ENCODE results near the gene FKBP2.

FKBP2 gene

GRCh38 chr11:64250415-64251015 is 9.6 kb downstream of the FKBP2 start:
- no peak for DNase-seq

GRCh38 chr11:64251016-64251752 is 10.3 kb downstream of the FKBP2 start, which contains the start of gene PLCB3:
Gene PLCB3, plus strand, starts transcription at chr11:64251530. Its CDS starts 120 bp downstream, at chr11:64251650.
- no peak for DNase-seq

DNA sequence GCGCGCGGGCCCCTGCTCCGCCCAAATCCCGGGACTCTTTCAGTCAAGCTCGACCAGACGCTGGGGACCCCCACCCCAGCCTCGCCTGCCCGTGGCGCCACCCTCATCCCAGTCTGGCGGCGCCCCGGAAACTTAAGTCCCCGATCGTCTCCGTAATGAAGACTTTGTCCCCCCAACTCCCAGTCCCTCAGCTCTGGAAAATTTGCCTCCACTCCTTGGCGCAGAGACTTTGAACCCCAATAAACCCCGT is 10.8 kb downstream of the FKBP2 start:
- DNase-seq, result no peak

GRCh38 chr11:64252003-64252872 is 11.3 kb downstream of the FKBP2 start:
- no peak for DNase-seq

DNA sequence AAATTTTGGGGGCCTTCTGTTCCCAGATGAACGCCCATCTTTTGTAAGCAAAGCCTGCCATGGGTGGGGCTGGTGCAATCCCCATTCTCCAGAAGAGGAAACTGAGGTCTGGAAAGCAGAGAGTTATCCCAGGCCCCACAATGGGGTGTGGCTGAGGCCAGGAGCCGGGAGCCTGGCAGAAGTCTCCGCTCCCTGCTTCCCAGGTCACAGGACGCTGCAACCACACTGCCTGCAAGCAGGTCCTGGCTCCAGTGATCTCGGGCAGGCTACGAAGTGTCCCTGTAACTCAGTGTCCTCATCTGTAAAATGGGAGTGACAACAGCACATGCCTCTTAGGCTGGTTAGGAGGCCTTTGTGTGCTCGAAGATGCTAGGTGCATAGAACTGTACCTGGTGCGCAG is 12.1 kb downstream of the FKBP2 start:
- no peak for DNase-seq

- DNase-seq, result no peak
Measured at GRCh38 chr11:64253481-64253880, 12.6 kb downstream of the FKBP2 start.

DNA sequence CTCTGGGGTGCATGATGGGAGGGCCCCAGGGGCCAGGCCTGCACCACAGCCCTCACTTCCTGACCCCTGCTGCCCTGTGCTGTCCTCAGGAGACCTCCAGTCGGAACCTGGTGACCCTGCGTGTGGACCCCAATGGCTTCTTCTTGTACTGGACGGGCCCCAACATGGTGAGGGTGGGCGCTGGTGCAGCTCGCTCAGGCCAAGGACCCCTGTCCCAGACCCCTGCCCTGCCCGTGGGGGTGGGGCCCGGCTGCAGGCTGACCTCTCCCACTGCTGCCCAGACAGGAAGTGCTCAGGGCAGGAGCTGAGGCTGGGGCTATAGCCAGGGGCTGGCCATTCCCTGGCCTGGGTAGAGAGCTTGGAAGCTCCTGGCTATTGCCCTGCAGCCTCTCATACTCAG is 13.4 kb downstream of the FKBP2 start:
- DNase-seq, result no peak

- no peak for DNase-seq
Measured at GRCh38 chr11:64255135-64256128, 14.5 kb downstream of the FKBP2 start.

GRCh38 chr11:64256300-64256699 is 15.4 kb downstream of the FKBP2 start:
- DNase-seq, result no peak

GRCh38 chr11:64258356-64258755 is 17.5 kb downstream of the FKBP2 start:
- DNase-seq, result no peak

DNA sequence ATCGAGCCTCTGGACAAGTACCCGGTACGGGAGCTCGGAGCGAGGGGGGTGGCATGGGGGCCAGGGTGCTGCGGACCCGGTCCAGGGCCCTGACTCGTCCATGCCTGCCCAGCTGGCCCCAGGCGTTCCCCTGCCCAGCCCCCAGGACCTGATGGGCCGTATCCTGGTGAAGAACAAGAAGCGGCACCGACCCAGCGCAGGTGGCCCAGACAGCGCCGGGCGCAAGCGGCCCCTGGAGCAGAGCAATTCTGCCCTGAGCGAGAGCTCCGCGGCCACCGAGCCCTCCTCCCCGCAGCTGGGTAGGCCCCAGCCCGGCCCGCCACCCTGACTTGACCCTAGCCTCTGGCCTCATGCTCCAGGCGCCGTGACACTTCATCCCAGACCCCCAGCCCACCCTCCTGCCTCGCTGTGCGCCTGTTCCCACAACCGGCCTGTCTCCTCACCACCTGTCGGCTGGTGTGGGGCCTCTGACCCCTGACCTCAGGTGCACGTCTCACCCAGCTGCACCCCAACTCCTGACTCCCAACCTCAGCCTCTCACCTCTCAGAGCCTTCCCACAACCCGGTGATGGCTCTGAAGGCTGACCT is 18.1 kb downstream of the FKBP2 start:
- no peak for DNase-seq

DNA sequence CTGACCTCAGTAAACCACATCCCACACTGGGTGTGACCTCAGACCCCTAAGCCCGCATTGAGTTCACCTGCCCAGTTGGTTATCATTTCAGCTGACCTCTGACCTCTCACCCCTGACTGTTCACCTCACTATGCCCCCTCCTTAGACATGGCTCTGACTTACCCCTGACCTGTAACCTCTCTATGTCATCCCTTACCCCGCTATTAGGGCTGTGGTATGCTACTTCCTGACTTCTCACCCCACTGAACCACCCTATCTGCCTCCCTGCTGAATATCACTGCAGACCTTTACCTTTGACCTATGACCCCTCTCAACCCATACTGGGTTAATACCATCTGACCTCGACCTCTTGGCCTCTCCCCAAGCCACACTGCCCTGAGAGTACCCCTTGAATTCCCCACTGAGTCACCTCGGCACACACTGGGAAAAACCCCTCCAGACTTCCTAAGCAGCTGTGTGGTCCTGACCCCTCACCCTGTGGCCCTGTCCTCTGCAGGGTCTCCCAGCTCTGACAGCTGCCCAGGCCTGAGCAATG is 18.7 kb downstream of the FKBP2 start:
- no peak for DNase-seq

DNA sequence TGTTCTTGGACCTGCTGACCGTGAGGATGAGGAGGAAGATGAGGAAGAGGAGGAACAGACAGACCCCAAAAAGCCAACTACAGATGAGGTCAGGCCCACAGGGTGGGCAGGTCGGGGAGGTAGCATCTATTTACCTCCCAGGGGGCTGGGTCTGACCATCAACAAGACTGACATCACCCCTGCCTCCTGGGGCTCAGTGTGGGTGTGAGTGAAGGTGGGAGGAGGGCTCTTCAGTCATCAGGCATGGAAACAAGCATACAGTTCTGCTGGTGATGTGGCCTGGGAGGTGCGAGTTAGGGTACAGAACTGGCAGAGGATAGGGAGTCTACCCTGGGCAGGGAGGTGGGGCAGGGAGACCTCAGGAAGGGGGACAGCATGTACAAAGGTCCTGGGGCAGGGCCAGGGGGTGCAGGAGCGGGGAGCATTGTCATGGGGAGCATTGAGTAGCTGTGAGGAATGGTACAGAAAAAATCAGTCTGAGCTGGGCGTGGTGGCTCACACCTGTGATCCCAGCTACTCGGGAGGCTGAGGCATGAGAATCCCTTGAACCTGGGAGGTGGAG is 19.3 kb downstream of the FKBP2 start:
- DNase-seq, result no peak

- no peak for DNase-seq
Measured at GRCh38 chr11:64261556-64262080, 20.7 kb downstream of the FKBP2 start.

- no peak for DNase-seq
Measured at GRCh38 chr11:64262271-64263002, 21.5 kb downstream of the FKBP2 start.

- DNase-seq, result no peak
Measured at GRCh38 chr11:64263021-64263946, 22.4 kb downstream of the FKBP2 start.

DNA sequence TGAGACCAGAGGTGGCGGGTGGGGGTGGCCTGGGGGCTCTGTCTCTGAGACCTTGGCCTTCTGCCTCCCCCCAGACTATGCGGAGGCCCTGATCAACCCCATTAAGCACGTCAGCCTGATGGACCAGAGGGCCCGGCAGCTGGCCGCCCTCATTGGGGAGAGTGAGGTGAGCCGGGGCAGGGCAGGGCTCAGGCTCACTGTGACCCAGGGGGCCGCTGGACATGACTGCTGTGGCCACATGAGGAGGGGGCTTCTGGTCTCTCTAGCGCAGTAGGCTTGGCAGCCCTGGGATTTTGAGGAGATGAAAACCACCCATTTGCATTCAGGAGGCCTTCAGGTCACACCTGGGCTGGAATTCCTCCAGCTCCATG is 23.0 kb downstream of the FKBP2 start:
- no peak for DNase-seq

DNA sequence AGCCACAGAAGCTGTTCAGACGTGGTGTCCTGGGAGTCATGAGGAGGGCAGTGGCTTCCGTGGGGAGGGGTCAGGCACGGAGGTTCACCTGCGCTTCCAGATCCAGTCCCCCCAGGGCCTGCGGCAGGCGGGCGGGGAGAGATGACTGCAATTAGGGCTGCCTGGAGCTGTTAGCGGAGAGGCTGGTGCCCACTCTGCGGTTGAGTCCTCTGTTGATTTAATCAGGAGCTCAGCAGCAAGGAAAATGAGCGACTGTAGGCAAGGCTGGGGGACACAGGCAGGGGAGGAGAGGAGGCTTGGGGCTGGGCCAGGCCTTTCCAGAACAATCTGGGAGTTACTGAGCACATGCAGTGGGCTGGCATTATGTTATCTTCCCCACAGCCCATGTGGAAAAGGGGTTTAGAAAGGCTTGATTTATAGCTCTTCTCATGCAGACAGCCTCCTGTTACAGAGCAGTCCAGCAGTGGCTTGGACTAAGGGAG is 23.5 kb downstream of the FKBP2 start:
- no peak for DNase-seq
